ENCODE data around the gene C22orf31. TPM values are rescaled to one million over a fixed set of nuclear protein-coding genes. Genes with fewer than 3 reads are reported as not detected.
"Not testable (repeated sequence)": the region's sequence is repeated elsewhere in the genome, so short reads cannot be mapped to it uniquely, and the experiment has no call there.

Gene C22orf31
- total RNA-seq, 2 experiments from 2014 or later, result not detected

DNA sequence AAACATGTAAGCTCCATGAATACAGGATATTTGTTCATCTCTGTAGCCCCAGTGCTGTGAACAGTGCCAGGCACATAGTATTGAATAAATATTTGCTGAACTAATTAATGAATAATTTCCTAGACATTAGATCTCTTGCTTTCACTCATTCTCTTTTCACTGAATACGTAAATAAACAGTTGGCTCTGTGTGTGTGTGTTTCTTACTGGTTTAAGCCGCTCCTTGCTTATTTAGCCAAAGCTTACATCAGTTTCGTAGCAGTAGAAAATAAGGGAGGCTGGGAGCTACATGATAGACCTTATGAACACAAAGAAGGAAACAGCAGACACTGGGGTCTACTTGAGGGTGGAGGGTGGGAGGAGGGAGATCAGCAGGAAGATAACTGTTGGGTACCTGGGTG is 28.4 kb upstream of the C22orf31 start:
- peaks cover 13% of the 10 kb centered on the region for H3K27me3 Mint-ChIP-seq

DNA sequence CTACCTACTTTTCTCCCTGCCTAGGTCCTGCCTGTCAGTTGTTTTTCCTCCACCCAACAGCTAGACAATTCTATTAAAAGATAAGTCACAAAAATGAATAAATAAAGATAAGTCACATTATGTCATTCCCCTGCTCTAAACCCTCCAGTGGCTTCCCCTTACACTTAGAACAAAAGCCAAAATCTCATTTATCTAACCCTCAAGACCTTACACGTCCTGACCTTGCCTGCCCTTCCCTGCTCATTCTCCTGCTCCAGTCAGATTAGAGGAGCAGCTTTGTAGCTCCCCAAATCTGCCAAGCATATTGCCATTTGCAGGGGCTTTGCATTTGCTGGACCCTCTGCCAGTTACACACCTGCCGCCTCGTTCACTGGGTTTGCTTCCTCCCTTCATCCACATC is 27.9 kb upstream of the C22orf31 start:
- H3K27ac Mint-ChIP-seq, result no peak overlapping the region
- ATAC-seq, result no peak

More for the DNA sequence above, 28.4 kb upstream of the C22orf31 start:
- Mint-ChIP-seq H3K36me3 (ENCODE audit: low read depth) (no peaks in the 10 kb centered on the region), H3K27ac (no peak overlapping the region), H3K4me3 (no peak overlapping the region), H3K4me1 (ENCODE audit: low read depth) (no peaks in the 10 kb centered on the region), H3K9me3 (no peaks in the 10 kb centered on the region)
- ChIA-PET CTCF (no interaction called here), POLR2A (interaction anchor here (0.6 kb wide), 1 partner anchor 25 kb away, joined by 3 read pairs; no protein-coding TSS in a partner anchor)
- intact Hi-C loops (cut with micrococcal nuclease), result no loop called here
- TF ChIP-seq, protein P1, sequence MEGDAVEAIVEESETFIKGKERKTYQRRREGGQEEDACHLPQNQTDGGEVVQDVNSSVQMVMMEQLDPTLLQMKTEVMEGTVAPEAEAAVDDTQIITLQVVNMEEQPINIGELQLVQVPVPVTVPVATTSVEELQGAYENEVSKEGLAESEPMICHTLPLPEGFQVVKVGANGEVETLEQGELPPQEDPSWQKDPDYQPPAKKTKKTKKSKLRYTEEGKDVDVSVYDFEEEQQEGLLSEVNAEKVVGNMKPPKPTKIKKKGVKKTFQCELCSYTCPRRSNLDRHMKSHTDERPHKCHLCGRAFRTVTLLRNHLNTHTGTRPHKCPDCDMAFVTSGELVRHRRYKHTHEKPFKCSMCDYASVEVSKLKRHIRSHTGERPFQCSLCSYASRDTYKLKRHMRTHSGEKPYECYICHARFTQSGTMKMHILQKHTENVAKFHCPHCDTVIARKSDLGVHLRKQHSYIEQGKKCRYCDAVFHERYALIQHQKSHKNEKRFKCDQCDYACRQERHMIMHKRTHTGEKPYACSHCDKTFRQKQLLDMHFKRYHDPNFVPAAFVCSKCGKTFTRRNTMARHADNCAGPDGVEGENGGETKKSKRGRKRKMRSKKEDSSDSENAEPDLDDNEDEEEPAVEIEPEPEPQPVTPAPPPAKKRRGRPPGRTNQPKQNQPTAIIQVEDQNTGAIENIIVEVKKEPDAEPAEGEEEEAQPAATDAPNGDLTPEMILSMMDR (IDR thresholded peaks at IDR 0.05), result no peak
- DNase-seq, result no peak
- no peak for ATAC-seq

DNA sequence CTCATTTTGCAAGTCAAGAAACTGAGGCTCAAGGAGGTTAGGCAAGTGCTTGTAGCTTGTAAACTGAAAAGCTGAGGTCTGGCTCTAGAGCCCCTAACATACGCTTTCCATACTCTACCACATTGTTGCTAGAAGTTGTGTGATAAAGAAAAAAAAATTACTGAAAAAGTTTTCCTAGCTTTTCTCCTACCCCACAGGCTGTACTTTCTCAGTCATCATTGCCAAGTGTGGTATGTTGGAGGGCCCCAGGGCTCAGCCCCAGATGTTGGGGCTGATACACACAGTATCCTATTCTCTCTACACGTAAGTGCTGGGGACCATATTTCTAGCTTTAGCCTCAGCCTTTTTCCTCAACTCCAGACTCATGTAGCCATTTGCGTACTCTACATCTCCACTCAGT is 27.2 kb upstream of the C22orf31 start:
- DNase-seq, result no peak
- no peaks in the 10 kb centered on the region for H3K36me3 Mint-ChIP-seq (ENCODE audit: low read depth)
- no peaks in the 10 kb centered on the region for H3K4me1 Mint-ChIP-seq (ENCODE audit: low read depth)
- H3K27me3 Mint-ChIP-seq, result peaks cover 13% of the 10 kb centered on the region
- TF ChIP-seq, protein P1 (IDR thresholded peaks at IDR 0.05), result no peak
- no peaks in the 10 kb centered on the region for H3K9me3 Mint-ChIP-seq
- ChIA-PET POLR2A (no interaction called here), CTCF (interaction anchor here (0.6 to 1.7 kb wide), 2 partner anchors 65 to 364 kb away, joined by 3 to 5 read pairs; no protein-coding TSS in a partner anchor)
- intact Hi-C loops (cut with micrococcal nuclease), result no loop called here
- no peak overlapping the region for H3K27ac Mint-ChIP-seq
- ATAC-seq, result no peak
- H3K4me3 Mint-ChIP-seq, result no peak overlapping the region

More for the DNA sequence above, 27.9 kb upstream of the C22orf31 start:
- Mint-ChIP-seq H3K4me3 (no peak overlapping the region), H3K36me3 (ENCODE audit: low read depth) (no peaks in the 10 kb centered on the region), H3K9me3 (no peaks in the 10 kb centered on the region), H3K27me3 (peaks cover 13% of the 10 kb centered on the region), H3K4me1 (ENCODE audit: low read depth) (no peaks in the 10 kb centered on the region)
- TF ChIP-seq, protein P1 (IDR thresholded peaks at IDR 0.05), result no peak
- ChIA-PET CTCF (interaction anchor here (1.7 kb wide), 1 partner anchor 64 kb away, joined by 5 read pairs; no protein-coding TSS in a partner anchor), POLR2A (interaction anchor here (0.6 kb wide), 1 partner anchor 24 kb away, joined by 3 read pairs; no protein-coding TSS in a partner anchor)
- DNase-seq, result no peak
- intact Hi-C loops (cut with micrococcal nuclease), result no loop called here

DNA sequence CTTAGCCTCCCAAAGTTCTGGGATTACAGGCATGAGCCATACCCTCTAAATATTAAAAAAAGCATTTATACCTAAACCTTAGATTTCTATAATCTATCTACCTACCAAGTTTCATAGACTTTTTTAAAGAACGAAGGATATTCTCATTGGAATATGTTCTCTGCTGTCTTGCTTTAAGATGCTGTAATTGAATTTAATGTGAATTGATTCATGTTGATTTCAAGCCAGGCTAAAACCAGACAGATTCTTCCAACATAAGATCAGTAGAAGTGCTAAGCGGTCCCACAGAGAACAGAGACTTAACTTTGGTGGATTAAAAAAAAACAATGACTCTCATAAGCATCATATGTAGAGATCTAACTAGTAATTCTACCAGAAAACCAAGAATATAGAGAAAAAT is 25.4 kb upstream of the C22orf31 start:
- H3K4me3 Mint-ChIP-seq, result no peak overlapping the region
- TF ChIP-seq, protein P1 (IDR thresholded peaks at IDR 0.05), result no peak
- H3K27me3 Mint-ChIP-seq, result peaks cover 14% of the 10 kb centered on the region
- no peak for DNase-seq
- H3K36me3 Mint-ChIP-seq (ENCODE audit: low read depth), result no peaks in the 10 kb centered on the region
- intact Hi-C loops (cut with micrococcal nuclease), result no loop called here
- ChIA-PET CTCF (no interaction called here), POLR2A (interaction anchor here (1.1 kb wide), 1 partner anchor 201 kb away, joined by 3 read pairs; no protein-coding TSS in a partner anchor)
- ATAC-seq, result no peak
- no peaks in the 10 kb centered on the region for H3K4me1 Mint-ChIP-seq (ENCODE audit: low read depth)
- no peaks in the 10 kb centered on the region for H3K9me3 Mint-ChIP-seq
- H3K27ac Mint-ChIP-seq, result no peak overlapping the region

DNA sequence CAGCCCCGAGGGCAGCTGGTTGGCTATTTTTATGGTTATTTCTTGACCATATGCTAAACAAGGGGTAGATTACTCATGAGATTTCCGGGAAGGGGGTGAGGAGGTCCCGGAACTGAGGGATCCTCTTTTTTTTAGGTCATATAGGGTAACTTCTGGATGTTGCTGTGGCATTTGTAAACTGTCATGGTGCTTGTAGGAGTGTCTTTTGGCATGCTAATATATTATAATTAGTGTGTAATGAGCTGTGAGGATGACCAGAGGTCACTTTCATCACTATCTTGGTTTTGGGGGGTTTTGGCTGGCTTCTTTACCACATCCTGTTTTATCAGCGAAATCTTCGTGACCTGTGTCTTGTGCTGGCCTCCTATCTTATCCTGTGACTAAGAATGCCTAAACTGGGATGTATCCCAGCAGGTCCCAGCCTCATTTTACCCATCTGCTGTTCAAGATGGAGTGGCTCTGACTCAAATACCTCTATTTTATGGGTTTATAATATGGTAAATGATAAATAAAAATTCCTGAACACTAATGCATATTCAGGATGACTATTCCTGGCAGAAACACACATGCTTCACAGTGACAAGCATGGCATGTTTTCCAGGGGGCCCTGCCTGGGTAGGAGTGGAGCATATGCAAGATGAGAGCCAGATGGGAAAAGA is 22.4 kb upstream of the C22orf31 start:
- DNase-seq, result no peak
- intact Hi-C loops (cut with micrococcal nuclease), result no loop called here
- H3K27ac Mint-ChIP-seq, result no peak overlapping the region
- H3K4me1 Mint-ChIP-seq (ENCODE audit: low read depth), result no peaks in the 10 kb centered on the region
- no peak overlapping the region for H3K4me3 Mint-ChIP-seq
- ChIA-PET POLR2A (no interaction called here), CTCF (no interaction called here)
- no peak for ATAC-seq
- H3K27me3 Mint-ChIP-seq, result peaks cover 10% of the 10 kb centered on the region
- H3K9me3 Mint-ChIP-seq, result no peaks in the 10 kb centered on the region
- no peaks in the 10 kb centered on the region for H3K36me3 Mint-ChIP-seq (ENCODE audit: low read depth)
- TF ChIP-seq, protein P1 (IDR thresholded peaks at IDR 0.05), result no peak

DNA sequence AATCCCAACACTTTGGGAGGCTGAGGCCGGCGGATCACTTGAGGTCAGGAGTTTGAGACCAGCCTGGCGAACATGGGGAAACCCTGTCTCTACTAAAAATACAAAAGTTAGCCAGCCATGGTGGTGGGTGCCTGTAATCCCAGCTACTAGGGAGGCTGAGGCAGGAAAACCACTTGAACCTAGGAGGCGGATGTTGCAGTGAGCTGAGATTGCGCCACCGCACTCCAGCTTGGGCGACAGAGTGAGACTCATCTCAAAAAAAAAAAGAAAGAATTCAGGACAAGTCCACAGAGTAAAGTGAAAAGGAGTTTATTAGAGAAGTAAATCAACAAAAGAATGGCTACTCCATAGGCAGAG is 21.9 kb upstream of the C22orf31 start:
- H3K9me3 Mint-ChIP-seq; CTCF ChIA-PET; DNase-seq; intact Hi-C loops (cut with micrococcal nuclease); H3K4me1 Mint-ChIP-seq (ENCODE audit: low read depth); POLR2A ChIA-PET; H3K36me3 Mint-ChIP-seq (ENCODE audit: low read depth); H3K27ac Mint-ChIP-seq; ATAC-seq; H3K4me3 Mint-ChIP-seq: not testable (repeated sequence)
- H3K27me3 Mint-ChIP-seq, result peaks cover 12% of the 10 kb centered on the region

All from activated CD8-positive, alpha-beta T cell treated with anti-CD3 and anti-CD28 coated beads for 36 hours (primary cell).